Activated B cell treated with CpG ODN at 0.5 μM for 24 hours (primary cell): ENCODE measurements around the gene TAS2R30. TPM values are rescaled to one million over a fixed set of nuclear protein-coding genes. Genes with fewer than 3 reads are reported as not detected.

ENCODE experiments used
- ATAC-seq: fragments of 200-7000 bp; cut with Tn5 transposase; one replicate; pipeline ENCODE4 v1.10.0; 2021; ENCODE audit warnings: low read depth, mild to moderate bottlenecking, moderate library complexity
- CTCF ChIA-PET: fragments of 350-600 bp; sonication (Branson Sonifier 250); formaldehyde crosslinking; loops from one replicate; lab custom pipeline; 2021; ENCODE audit warnings: antibody characterized with exemption; lab: Charles Lee
- POLR2A ChIA-PET: fragments of 350-600 bp; sonication (Branson Sonifier 250); formaldehyde crosslinking; loops from one replicate; lab custom pipeline; 2021; ENCODE audit warnings: antibody characterized with exemption; lab: Charles Lee
- DNase-seq: peaks from one replicate; pipeline ENCODE4 v3.0.0; 2022
- H3K27ac Mint-ChIP-seq: one replicate; pipeline ENCODE4 v1.8.0; 2020; ENCODE audit warnings: mixed read lengths
- H3K27me3 Mint-ChIP-seq: one replicate; pipeline ENCODE4 v1.8.0; 2021; ENCODE audit warnings: mixed read lengths
- H3K36me3 Mint-ChIP-seq: one replicate; pipeline ENCODE4 v1.8.0; 2021; ENCODE audit warnings: low read depth, mixed read lengths
- H3K4me1 Mint-ChIP-seq: one replicate; pipeline ENCODE4 v1.8.0; 2021; ENCODE audit warnings: mixed read lengths
- H3K4me3 Mint-ChIP-seq: one replicate; pipeline ENCODE4 v1.8.0; 2020; ENCODE audit warnings: mild to moderate bottlenecking, mixed read lengths
- H3K9me3 Mint-ChIP-seq: one replicate; pipeline ENCODE4 v1.8.0; 2020; ENCODE audit warnings: mixed read lengths
- intact Hi-C: fragments of 100-400 bp; cut with micrococcal nuclease; formaldehyde crosslinking; loops from one replicate; pipeline ENCODE4 v1.15.1; 2024
- total RNA-seq: library from RNA; stranded (reverse); gene quantifications from 2 replicates; pipeline ENCODE4 v1.2.3, GENCODE V29; 2022
- TF ChIP-seq, protein P1 (sequence below): fragments of 200-600 bp; IDR thresholded peaks from one replicate; pipeline ENCODE4 v1.8.0; 2022; ENCODE audit warnings: antibody characterized with exemption, mild to moderate bottlenecking

The TAS2R30 gene
- total RNA-seq, 1 donor from 2014 or later, result 6.3 TPM

- H3K4me3 Mint-ChIP-seq, result no peak overlapping the region
- ChIA-PET CTCF (no interaction called here), POLR2A (no interaction called here)
- H3K36me3 Mint-ChIP-seq, result peaks cover 26% of the 10 kb centered on the region
- intact Hi-C loops, result no loop called here
- peaks cover 16% of the 10 kb centered on the region for H3K4me1 Mint-ChIP-seq
- peaks cover 9% of the 10 kb centered on the region for H3K9me3 Mint-ChIP-seq
- H3K27ac Mint-ChIP-seq, result no peak overlapping the region
- H3K27me3 Mint-ChIP-seq, result no peaks in the 10 kb centered on the region
- TF ChIP-seq, protein P1, sequence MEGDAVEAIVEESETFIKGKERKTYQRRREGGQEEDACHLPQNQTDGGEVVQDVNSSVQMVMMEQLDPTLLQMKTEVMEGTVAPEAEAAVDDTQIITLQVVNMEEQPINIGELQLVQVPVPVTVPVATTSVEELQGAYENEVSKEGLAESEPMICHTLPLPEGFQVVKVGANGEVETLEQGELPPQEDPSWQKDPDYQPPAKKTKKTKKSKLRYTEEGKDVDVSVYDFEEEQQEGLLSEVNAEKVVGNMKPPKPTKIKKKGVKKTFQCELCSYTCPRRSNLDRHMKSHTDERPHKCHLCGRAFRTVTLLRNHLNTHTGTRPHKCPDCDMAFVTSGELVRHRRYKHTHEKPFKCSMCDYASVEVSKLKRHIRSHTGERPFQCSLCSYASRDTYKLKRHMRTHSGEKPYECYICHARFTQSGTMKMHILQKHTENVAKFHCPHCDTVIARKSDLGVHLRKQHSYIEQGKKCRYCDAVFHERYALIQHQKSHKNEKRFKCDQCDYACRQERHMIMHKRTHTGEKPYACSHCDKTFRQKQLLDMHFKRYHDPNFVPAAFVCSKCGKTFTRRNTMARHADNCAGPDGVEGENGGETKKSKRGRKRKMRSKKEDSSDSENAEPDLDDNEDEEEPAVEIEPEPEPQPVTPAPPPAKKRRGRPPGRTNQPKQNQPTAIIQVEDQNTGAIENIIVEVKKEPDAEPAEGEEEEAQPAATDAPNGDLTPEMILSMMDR, result no peak
- DNase-seq, result no peak
- ATAC-seq, result no peak
These were observed 45.2 kb downstream of the TAS2R30 start for GRCh38 chr12:11089246-11089645.

DNA sequence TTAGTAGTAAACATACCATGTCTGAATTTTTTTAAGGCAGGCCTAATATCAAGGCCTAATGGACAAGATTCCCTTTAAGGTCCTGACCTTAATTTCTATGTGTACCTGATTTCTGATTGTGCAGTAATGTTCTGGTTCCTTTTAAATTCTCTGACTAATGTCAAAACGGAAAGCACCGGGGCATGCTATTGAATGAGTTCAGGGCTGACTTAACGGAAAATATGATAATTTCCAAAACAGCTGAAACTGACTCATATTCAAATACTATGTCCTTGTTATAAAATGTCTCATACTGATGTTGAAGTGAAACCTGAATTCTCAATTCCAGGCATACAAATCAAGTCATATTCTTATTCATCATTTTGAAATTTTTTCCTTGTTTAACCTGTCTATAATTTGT lies 49.0 kb downstream of the TAS2R30 start:
- H3K4me3 Mint-ChIP-seq, result no peak overlapping the region
- peak; percentile 85 for ATAC-seq

More for the DNA sequence above, 49.0 kb downstream of the TAS2R30 start:
- peaks cover 9% of the 10 kb centered on the region for H3K4me1 Mint-ChIP-seq
- peak overlapping the region; percentile 68 for H3K27ac Mint-ChIP-seq
- H3K27me3 Mint-ChIP-seq, result no peaks in the 10 kb centered on the region
- CTCF ChIA-PET, result no interaction called here
- POLR2A ChIA-PET, result interaction anchor here (0.6 to 1.1 kb wide), 3 partner anchors 10 to 85 kb away, joined by 3 read pairs; partner anchors contain the start of gene SMIM10L1
- no peak for DNase-seq
- intact Hi-C loops, result loop anchor here (2.0 kb wide), 1 partner anchor 85 kb away; the partner anchor contains the start of gene SMIM10L1
- H3K9me3 Mint-ChIP-seq, result peaks cover 15% of the 10 kb centered on the region
- peaks cover 29% of the 10 kb centered on the region for H3K36me3 Mint-ChIP-seq
- TF ChIP-seq, protein P1, result no peak

Other genes starting within 250 kb of the TAS2R30 start
- 1.00 and 1.4 TPM in 2 replicates for gene TAS2R13, start 225.1 kb downstream of the TAS2R30 start, total RNA-seq
- gene PRH2, start 205.4 kb downstream of the TAS2R30 start, total RNA-seq, result not detected in 2 replicates
- gene TAS2R14, start 195.4 kb downstream of the TAS2R30 start, total RNA-seq, result 2.9 and 3.1 TPM in 2 replicates
- 1.0 and 1.2 TPM in 2 replicates for gene TAS2R50, start 147.7 kb downstream of the TAS2R30 start, total RNA-seq
- gene TAS2R20, start 136.3 kb downstream of the TAS2R30 start, total RNA-seq, result 1.7 and 2.4 TPM in 2 replicates
- gene TAS2R19, start 112.0 kb downstream of the TAS2R30 start, total RNA-seq, result 2.9 and 4.0 TPM in 2 replicates
- 4.3 and 5.3 TPM in 2 replicates for gene TAS2R31, start 103.2 kb downstream of the TAS2R30 start, total RNA-seq
- 0.60 and 1.5 TPM in 2 replicates for gene TAS2R46, start 72.3 kb downstream of the TAS2R30 start, total RNA-seq
- gene TAS2R43, start 42.3 kb downstream of the TAS2R30 start, total RNA-seq, result 1.7 and 2.7 TPM in 2 replicates
- gene SMIM10L1, start 36.5 kb upstream of the TAS2R30 start, total RNA-seq, result 7.3 and 8.8 TPM in 2 replicates
- gene TAS2R42, start 52.3 kb upstream of the TAS2R30 start, total RNA-seq, result not detected in 2 replicates
- gene PRB3, start 135.1 kb upstream of the TAS2R30 start, total RNA-seq, result not detected in 2 replicates
- gene PRB4, start 175.8 kb upstream of the TAS2R30 start, total RNA-seq, result not detected in 2 replicates